Measurements from ENCODE around the gene ZNF423. TPM values are rescaled to one million over a fixed set of nuclear protein-coding genes. Genes with fewer than 3 reads are reported as not detected.

The ZNF423 gene
- total RNA-seq, 4 donors from 2014 or later, result 4.1 to 20.2 (median 10.3) TPM

DNA sequence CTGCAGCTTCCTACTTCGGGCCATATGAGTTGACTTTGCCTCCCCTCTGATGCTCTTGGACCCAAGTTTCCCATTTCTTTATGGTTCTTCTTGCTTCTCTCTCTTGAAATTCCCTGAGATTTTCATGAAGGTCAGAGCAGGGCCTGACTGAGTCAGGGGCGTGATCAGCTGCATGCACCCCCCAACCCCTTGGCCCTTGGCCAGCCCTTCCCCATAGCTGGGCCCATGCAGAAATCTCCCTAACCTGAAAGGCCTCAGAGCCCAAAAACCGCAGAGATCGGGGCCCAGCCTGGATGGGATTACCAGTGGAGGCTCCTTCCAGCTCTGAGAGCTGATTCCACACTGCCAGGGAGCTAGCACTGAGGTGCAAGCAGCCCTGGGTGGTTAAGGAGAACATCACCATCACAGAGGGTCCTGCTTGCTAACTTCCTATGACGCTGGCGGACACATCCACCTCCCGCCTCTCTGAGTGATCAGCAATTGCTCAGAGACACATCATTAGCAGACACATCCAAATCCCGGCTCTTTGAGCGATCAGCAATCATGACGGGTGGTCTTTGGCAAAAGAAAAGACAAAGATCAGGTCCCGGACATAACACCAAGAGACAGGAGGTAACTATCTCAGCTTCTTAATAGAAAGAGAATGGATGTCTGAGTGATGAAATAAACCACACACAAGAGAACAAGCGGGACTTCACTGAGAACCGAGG lies 320.9 kb downstream of the ZNF423 start:
- TF ChIP-seq, protein P1, sequence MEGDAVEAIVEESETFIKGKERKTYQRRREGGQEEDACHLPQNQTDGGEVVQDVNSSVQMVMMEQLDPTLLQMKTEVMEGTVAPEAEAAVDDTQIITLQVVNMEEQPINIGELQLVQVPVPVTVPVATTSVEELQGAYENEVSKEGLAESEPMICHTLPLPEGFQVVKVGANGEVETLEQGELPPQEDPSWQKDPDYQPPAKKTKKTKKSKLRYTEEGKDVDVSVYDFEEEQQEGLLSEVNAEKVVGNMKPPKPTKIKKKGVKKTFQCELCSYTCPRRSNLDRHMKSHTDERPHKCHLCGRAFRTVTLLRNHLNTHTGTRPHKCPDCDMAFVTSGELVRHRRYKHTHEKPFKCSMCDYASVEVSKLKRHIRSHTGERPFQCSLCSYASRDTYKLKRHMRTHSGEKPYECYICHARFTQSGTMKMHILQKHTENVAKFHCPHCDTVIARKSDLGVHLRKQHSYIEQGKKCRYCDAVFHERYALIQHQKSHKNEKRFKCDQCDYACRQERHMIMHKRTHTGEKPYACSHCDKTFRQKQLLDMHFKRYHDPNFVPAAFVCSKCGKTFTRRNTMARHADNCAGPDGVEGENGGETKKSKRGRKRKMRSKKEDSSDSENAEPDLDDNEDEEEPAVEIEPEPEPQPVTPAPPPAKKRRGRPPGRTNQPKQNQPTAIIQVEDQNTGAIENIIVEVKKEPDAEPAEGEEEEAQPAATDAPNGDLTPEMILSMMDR (IDR thresholded peaks at IDR 0.05; ENCODE audit: low read depth), result no peak

DNA sequence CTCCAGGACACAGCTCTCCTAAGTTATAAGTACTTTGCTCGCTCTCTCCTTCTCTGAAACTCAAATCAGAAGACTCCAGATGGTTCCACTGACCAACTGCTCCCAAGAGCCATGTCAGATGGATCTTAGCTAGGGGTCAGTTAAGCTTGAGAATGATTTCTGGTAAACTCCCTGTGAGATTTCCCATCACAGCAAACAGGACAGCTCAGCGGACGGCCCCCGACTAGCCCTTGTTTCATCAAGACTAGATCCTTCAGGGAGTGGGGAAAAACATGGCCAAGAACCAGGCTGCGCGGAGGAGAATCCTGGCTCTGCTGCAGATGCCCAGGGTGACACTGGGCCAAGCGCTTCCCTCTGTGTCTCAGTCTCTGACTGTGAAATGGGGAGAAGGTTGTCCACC lies 322.5 kb downstream of the ZNF423 start:
- TF ChIP-seq, protein P1 (IDR thresholded peaks at IDR 0.05; ENCODE audit: low read depth), result no peak

DNA sequence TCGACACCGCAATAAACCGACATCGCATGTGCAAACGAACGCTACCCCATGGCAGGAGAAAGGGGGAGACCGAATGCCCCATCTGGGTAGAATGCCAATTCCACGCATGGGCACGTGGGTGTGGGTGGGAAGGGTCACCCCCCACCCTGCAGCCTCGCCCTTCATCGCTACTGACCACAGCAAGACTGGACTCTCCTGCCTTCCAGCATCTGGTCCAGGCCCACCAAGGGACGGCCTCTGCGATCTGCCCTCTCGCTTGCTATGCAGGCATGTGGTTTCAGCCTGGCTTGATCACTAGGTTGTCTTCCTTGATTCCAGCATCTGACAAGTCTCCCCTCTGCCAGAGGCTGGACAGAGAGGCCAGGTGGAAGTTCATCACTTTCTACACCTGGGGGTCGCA lies 323.0 kb downstream of the ZNF423 start:
- TF ChIP-seq, protein P1 (IDR thresholded peaks at IDR 0.05; ENCODE audit: low read depth), result no peak

DNA sequence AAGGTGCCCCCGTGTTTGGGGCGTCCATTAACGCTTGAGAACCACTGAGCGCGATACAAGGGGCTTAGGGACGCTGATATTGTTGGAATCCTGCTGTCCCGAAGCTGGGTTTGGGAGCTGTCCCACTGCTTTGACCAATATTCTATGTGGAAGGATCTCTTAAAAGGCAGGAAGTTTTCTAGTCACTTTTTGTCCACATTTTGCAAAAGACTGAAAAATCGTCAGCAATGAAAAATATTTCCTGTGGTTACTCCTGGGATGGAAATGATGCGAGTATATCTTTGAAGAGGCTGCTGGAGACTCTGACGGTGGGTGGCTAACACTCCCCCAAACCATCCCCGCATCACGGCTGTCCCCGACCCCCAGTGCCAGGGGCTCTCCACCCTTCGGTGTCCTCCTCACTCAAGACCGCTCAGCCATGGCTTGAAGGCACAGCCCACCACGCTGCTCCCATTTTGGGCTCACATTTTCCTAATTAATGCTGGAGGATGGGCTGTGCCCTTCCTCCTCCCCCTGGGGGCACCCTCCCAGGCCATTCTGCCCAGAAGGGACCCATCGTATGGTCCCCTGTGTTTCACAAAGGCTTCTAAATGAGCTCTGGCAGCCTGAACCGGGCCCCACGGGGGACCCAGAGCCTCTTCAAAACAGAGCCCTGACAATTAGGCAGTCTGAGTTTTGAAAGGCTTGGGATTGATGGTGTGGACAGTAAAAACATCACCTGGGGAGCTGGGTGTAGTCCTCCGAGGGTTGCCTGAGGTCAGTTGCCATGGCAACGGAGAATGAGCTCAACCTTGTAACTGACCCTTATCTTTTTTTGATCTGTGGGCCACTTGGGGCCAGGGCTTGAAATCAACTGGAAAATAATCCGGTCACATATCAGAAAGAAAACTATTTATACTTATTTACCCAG lies 323.7 kb downstream of the ZNF423 start:
- TF ChIP-seq, protein P1 (IDR thresholded peaks at IDR 0.05; ENCODE audit: low read depth), result no peak

DNA sequence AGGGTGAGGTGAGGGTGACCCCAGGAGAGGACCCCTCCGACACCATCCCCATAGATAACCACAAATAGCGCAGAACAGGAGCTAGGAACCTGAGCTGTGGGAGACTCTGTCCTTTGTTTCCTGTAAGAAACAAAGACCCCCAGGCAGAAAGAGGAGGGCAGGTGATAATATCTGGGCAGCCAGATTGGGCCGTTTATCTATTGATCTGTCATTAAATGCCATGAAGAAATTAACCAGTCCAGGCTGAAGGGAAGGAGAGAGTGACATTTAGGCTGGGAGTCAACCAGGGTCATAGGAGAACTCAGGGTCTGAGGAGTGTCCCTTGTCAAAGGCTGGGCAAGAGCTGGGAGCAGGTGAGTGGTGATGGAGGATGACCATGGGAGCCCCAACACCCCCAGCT lies 324.5 kb downstream of the ZNF423 start:
- TF ChIP-seq, protein P1 (IDR thresholded peaks at IDR 0.05; ENCODE audit: low read depth), result no peak

DNA sequence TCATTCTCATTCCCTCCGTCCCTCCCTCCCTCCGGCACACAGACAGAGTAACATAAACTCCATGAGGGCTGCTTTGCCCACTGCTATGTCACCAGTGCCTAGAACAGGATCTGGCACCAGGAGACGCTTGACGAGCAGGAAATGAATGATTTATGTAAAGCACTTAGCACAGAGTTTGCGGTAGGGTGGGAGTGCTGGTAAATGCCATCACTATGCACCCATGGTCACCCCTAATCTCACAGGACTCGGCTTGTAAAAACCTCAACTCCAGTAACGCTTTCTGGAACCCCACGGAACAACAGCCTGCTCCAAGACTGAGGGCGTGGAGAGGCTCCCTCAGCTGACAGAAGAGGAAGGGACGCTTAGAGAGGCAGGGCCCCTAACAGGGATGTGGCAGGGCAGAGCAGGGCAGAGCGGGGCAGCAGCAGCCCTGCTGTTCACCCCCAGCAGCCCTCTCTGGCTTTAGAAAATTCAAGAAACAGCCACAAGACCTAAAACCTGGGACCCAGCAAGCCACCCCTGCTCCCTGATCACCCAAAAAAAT lies 325.4 kb downstream of the ZNF423 start:
- TF ChIP-seq, protein P1 (IDR thresholded peaks at IDR 0.05; ENCODE audit: low read depth), result no peak

All from subcutaneous adipose tissue (tissue), 4 donors.